GM19025 (cell line): ENCODE data around the gene CYP4F22.
"Not testable (repeated sequence)": the region's sequence is repeated elsewhere in the genome, so short reads cannot be mapped to it uniquely, and the experiment has no call there.

Source experiments
- ATAC-seq: cut with Tn5 transposase; IDR thresholded peaks from one replicate; pipeline ENCODE4 v1.9.1; 2021; ENCODE audit warnings: mild to moderate bottlenecking, low read depth, moderate library complexity; ENCODE audit not compliant: unreplicated experiment

The CYP4F22 gene

DNA sequence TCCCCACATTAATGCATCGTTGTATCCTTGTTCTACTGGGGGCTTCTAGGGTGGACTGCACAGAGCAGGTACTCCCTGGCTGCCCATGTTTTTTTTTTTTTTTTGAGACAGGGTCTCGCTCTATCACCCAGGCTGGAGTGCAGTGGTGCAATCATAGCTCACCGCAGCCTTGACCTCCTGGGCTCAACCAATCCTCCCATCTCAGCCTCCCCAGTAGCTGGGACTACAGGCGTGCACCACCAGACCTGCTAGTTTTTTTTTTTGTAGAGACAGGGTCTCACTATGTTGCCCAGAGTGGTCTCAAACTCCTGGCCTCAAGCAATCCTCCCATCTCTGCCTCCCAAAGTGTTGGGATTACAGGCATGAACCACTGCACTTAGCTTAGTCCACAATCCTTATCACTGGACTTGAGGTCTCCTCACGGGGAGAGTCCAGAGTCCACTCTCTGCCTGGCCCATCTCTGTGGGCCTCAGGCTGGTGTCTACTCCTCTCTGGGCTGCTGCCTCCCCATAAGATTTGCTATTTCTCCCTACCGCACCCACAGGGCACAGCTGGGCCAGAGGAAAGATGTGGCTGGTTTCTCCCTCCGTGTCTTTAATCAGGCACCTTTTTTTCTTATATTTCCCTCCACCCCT is 56.3 kb downstream of the CYP4F22 start:
- ATAC-seq, result no peak

DNA sequence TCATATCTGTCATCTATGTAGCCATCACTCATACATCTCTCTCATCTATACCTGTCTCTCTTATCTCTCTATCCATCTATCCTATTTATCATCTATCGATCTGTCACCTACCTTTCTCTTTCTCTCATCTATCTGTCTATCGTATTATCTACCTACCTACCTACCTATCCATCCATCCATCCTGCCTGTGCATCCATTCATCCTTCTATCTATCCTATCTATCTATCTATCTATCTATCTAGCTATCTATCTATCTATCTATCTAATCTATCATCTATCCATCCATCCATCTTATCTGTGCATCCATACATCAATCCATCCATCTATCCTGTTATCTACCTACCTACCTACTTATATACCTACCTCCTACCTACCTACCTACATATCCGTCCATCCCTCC is 62.1 kb downstream of the CYP4F22 start:
- ATAC-seq, result no peak

DNA sequence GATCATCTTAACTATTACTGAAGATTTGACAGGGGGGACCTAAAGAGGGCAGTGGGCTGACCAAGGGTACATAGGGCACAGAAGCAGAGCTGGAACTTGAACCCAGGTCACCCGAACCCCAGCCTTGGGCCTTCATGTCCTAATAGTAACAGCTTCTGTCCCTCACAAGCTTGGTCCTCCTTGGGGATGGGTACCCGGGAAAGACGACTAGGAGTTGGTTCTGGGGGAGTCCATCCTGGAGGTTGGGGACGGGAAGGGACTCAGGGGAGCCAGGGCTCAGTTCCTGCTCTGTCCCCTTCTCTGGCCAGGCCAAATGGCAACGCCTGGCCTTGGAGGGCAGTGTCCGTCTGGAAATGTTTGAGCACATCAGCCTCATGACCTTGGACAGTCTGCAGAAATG is 67.1 kb downstream of the CYP4F22 start:
- no peak for ATAC-seq

DNA sequence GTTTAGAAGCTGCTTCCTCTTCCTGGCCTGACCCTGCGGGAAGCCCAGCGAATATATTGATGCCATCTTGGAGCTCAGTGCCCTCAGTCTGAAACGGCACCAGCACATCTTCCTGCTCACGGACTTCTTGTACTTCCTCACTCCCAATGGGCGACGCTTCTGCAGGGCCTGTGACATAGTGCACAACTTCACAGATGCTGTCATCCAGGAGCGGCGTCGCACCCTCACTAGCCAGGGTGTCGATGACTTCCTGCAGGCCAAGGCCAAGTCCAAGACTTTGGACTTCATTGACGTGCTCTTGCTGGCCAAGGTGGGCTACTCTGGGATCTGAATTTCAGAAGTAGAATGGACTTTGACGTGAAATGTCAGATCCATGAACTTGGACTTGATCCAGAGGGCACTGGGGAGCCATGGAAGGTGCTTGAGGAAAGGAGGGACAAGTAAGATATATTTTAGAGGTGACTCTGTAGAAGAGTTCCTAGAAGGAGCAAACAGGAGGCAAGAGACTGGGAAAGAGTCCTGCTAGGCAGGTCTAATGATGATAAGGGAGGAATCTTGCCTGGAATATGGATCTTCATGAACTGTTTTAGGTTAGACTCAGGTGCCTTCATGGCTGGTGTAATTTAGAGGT is 68.3 kb downstream of the CYP4F22 start:
- ATAC-seq, result no peak

DNA sequence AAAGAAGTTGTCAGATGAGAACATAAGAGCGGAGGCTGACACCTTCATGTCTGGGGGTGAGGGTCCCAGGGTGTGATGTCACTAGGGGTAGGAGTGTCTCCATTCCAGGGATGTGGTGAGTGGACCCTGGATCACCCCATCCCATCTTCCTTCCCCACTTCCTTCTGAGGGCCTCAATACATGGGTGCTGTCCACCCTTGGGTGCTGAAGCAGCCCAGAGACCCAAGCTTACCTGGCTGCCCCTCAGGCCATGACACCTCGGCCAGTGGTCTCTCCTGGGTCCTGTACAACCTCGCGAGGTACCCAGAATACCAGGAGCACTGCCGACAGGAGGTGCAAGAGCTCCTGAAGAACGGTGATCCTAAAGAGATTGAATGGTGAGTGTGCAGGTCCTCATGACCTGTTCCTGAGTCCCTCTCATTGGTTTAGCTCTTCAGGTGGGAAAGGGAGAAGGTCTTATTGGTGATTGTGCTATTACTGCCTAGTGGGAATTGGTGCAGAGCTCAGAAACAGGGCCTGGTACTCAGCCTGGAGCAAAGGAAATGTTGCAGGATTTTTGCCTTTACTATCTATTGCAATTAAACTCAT is 69.0 kb downstream of the CYP4F22 start:
- no peak for ATAC-seq

DNA sequence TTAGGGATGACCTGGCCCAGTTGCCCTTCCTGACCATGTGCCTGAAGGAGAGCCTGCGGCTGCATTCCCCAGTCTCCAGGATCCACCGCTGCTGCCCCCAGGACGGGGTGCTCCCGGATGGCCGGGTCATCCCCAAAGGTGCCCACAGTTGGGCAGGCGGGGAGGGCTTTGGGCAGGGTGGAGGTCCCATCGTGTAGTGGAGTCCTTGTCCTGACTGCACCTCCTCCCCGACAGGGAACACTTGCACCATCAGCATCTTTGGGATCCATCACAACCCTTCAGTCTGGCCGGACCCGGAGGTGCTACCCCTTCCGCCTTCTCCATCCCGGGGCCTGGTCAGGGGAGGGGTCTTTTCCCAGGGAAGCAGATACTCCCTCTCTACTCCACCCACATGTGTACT is 75.0 kb downstream of the CYP4F22 start:
- ATAC-seq, result no peak

DNA sequence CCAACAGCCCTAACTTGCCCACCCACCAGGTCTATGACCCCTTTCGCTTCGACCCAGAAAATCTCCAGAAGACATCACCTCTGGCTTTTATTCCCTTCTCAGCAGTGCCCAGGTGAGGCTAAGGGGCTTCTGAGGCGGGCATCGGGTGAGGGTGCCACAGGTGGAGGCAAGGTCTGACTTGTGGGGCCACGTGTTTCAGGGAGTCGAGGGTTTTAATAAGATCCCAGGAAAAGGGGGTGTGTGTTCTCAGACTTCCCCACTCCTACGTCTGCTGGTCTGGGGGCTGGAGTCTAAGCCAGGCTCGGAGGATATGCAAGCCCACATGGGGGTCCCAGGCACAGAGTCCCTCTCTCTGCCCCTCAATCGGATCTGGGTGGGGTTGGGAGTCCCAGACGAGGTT is 75.8 kb downstream of the CYP4F22 start:
- no peak for ATAC-seq

DNA sequence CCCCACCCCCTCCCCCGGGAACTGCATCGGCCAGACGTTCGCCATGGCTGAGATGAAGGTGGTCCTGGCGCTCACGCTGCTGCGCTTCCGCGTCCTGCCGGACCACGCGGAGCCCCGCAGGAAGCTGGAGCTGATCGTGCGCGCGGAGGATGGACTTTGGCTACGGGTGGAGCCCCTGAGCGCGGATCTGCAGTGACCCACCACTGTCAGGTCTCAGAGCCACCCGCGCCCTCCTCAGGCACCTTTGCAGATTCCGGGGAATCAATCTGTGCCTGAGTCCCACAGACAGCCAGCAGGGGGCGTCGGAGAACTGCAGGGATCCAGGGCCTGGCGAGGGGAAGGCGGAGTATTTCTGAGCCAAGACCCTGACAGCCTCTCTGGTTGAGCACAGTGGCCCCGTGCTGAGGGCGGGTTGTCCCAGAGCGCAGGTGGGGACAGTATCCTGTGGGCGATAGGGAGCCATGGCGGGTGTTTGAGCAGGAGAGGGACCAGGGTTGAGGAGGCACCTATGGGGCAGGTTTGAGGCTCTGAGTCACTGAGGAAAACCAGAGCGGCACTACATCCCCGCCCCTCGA is 76.3 kb downstream of the CYP4F22 start:
- no peak for ATAC-seq

DNA sequence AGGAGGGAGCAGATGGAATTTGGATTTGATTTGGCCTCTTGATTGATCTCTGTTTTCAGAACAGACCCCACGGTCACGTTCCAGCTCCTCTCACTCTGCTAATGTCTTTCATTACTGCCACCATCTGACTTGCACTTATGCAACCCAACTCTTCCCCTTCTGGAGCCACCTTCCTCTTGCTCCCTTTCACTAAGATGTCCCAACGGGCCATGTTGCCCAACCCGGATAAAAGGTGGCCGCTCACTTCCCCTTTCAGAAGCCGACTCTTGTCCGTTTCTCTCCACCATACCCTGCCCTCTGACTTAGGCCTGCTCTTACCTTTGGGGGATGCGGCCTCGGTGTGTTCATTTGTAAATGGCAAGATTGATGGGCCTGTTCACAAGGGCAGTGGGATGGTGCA is 79.3 kb downstream of the CYP4F22 start:
- no peak for ATAC-seq

DNA sequence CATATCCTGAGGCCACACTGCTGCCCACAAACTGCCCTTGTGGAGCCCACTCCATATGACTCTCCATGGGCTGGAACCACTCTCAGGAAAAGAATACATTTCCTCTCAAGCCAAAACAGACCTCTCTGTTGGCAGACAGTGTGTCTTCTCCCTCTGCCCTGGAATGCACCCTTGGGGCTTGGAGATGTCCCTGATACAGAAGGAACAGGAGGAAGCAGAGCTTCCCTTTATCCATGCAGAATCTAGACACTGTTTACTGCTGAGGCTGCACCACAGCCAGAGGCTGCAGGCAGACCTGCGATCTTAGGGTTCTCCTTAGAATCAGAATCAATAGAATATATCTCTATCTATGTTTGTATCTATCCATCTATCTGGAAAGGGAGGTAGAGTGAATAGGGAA is 79.9 kb downstream of the CYP4F22 start:
- no peak for ATAC-seq

DNA sequence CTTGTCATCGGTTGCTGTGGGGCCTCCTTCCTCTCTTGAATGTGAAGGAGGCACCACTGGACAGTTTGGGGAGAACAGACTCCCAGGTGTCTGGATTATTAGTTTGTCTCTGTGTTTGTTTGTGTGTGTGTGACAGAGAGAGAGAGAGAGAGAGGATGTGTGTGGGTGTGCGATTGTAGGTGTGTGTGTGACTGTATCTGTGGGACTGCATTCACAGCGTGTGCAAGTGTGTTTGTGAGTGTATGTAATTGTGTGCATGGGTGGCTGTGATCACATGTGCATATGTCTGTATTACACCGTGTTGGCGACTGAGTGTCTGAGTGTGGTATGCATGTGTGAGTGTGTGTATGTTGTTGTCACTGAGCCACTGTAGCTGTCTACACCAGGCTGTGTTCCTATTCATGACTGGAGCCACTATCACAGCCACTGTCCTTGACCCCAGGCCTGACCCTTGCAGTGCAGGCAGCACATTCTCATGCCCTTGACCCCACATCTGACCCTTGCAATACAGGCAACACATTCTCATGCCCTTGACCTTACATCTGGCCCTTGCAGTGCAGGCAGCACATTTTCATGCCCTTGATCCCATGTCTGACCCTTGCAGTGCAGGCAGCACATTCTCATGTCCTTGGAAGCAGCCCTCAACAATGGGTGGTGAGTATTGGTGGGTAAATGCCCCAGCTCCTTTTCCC is 81.6 kb downstream of the CYP4F22 start:
- ATAC-seq, result no peak

DNA sequence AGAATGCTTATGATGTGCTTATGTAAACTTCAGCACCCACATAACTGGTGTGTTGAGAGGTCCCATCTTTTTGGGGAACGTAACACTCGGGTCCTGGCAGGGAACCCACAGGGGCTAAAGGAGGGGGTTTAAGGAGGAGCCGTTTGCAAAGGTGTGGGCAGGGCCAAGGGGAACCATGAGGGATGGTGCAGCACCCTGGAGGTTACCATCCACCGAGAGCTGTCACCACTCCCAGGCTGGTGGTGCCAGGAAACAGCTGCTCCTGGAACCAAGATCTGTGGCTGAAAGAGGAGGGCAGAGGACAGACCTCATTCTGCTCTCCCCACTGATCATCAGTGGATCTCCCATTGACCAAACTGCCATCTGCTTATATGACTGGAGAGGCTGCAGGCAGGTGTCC is 83.5 kb downstream of the CYP4F22 start:
- ATAC-seq, result no peak

DNA sequence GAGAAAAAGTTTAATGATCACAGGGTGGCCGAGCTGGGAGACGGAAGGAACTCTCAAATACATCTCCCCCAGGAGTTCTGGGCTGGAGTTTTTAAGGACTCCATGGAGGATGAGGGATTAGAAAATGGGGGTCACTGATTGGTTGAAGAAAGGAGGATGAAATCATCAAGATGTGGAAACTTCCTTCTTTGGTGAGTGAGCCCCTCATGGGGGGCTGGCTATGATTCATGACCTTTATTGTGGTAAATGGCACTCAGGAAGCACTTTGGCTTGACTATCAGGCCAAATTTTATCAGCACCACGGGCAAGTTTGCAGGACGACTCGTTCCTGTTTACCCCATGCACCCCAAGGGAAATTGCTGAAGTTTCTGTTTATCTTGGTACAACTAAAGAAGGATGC is 84.2 kb downstream of the CYP4F22 start:
- not testable (repeated sequence) for ATAC-seq

DNA sequence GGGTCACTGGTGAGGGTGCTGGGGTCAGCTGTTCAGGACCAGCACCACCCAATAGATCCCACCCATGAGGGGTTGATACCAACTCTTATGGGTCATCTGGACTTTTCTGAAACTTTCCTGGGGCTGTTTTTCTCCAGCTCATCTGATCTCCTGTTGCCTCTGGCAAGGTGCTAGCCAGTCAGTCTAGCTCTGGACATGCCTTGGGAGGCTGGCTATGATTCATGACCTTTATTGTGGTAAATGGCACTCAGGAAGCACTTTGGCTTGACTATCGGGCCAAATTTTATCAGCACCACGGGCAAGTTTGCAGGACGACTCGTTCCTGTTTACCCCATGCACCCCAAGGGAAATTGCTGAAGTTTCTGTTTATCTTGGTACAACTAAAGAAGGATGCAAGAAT is 85.4 kb downstream of the CYP4F22 start:
- ATAC-seq, result not testable (repeated sequence)

DNA sequence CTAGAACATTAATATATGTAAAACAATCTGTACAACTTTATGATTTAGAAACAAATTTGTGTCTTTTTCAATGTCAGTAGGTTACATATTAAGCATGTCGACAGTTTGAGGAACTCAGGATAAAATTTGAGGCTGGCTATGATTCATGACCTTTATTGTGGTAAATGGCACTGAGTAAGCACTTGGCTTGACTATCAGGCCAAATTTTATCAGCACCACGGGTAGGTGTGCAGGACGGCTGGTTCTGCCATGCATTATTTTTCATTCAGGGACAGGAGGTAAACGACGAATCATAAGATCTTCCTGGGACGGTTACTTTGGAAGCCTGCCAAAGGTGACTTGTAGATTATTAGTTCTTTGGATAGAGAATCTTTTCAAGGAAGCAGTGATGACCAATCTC is 86.7 kb downstream of the CYP4F22 start:
- ATAC-seq, result no peak
